NCI-H69 (cell line): ENCODE results near the gene CYTH1.
"Not testable (repeated sequence)": the region's sequence is repeated elsewhere in the genome, so short reads cannot be mapped to it uniquely, and the experiment has no call there.

Experiments
- DNase-seq: peaks from one replicate; lab custom pipeline; 2025; lab: John Stamatoyannopoulos, UW

CYTH1 gene

GRCh38 chr17:78687125-78687524 lies 94.9 kb downstream of the CYTH1 start:
- DNase-seq = no peak

DNA sequence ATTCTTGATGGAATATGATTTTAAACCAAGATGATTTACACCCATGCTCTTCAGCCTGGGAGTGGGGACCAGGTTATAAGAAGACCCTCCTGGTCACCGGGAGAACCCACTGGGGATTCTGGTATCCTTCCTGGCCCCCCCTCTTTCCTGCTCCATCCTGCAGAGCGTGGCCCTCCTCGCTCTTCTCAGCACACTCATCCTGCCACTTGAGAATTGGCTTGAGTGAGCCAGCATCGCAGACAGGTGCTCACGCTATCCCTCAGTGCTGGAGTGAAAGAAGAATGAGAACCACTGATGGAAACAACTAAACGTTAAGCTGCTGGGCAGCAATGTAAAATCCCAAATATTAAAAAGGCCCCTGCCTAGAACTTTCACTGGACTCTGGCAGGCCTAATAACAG lies 98.0 kb downstream of the CYTH1 start:
- DNase-seq = no peak

GRCh38 chr17:78683408-78683961 lies 98.6 kb downstream of the CYTH1 start:
- DNase-seq = no peak

- DNase-seq = no peak
Observed at GRCh38 chr17:78682363-78682762, 99.7 kb downstream of the CYTH1 start.

DNA sequence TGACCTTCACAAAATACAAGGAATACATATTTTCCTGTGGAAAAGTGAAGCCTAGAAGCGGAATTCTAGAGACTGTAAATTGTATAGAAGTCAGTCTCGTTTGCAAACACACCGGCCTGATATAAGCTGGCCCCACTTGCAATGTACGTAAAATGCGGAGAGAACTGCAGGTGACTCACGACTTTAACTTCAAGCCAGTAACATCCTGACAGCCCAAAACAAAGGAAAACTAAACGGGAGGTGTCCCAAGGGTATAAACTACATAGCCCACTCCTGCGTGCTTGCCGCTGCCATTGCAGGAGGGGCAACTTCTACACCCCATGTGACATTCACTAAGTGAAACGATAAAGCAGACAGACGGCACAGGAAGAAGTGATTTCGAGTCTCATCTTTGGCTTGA lies 101.6 kb downstream of the CYTH1 start:
- DNase-seq = no peak

DNA sequence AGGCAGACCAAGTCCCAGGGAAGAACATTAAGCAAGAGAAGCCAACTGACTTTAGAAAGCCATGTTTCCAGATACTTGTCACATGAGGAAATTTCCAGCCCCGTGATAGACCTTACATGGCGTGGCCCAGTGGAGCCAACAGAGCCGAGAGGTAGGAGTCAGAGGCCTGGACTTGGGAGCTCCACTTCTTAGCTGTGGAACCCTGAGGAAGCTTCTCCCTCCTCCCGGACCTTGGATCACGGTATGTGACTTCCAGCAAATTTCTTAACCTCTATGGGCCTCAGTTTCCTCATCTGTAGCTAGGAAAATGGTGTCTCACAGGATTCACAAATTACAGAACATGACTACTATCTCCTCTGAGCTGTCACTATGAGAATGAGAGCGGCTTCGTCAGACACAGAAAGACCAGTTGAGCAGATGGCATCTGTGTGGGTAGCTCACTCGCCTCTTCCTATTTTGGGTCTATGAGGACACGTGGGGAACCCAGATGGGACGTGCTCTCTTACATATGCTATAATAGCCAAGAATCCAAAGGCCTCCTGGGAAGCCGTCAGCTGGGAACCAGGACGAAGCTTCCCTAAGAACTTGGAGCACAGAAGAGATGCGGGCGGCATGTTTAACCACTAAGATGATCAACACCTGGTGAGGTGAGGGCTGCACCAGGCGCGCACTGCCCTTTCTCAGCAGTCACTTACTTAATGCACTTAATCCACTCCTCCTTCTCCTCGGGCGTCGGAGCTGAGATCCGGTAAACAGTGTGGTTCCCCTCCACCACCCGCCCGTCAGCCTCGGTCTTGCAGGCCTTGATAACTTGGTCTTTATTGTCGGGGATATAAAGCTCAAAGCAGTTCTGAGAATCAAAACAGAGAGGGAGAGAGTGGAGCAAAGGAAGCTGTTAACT lies 102.3 kb downstream of the CYTH1 start:
- DNase-seq = no peak

DNA sequence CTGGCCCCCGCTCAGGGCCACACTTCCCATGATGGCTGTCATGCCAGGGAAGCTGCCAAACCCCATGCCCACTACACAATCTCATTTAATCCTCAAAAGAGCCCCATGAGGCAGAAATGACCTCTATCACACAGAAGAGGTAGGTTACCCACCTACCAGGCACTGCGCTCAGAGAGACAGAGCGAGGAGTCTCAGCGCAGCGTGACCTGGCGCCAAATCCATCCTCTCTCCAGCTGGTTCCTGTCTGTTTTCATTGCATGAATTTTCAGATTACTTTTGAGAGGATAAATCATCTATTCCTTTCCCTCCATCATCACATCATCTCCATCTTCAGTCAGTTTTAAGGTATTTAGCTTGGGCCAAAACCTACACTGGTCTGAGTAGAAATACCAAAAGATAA lies 103.4 kb downstream of the CYTH1 start:
- DNase-seq = no peak

DNA sequence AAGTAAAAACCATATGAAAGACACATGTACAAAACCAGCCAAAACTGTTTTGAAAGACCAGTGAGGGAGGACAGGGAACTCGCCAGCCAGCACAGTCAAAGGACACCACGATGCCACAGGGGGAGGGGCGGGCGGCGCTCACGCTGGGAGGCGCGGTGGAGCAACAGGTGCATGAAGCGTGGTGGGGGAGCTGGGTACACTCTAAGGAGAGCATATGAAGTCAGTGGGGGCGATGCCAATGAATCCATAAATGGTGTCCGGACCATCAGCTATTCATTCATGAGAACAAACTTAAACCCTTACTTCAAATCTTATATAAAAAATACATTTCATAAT lies 103.9 kb downstream of the CYTH1 start:
- no peak for DNase-seq

DNA sequence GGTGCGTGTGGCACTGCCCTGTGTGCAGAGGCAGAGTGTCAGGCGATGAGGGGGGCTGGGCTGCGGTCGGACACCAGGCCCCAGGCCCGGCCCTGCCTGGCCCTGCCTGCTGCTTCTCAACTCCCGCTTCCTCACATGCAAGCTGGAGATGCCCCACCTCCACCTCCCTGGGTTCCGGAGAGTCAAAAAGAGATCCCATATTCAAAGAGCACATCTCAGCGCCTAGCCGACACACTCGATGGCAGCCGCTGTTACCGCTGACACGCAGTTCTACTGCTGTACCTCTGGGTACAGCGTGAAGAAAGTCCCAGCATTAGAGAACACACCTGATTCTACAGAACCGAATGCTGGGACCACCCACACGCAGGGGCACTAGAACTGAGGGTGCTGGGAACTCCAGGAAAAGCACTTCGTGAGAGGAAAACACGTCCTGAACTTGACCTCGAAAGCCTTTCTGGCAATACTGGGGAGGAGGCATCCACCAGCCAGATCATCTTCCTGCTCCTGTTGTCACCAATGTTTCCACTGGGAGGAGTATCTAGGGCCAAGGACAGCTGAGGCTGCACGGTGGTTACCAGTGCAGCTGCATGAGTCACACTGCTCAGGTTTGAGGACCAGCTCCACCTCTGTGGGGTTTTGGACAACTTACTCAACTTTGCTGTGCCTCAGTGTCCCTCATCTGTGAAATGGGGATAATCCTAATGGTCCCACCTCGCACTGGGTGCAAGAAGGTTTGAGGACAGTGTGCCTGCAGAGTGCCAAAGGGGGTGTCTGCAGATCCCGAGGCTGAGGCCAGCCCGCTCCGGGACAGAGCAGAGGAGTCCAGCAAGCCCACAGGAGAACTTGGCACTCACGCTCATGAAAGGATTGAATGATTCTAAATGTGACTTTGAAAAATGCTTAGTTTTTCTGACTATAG lies 104.5 kb downstream of the CYTH1 start:
- no peak for DNase-seq

DNA sequence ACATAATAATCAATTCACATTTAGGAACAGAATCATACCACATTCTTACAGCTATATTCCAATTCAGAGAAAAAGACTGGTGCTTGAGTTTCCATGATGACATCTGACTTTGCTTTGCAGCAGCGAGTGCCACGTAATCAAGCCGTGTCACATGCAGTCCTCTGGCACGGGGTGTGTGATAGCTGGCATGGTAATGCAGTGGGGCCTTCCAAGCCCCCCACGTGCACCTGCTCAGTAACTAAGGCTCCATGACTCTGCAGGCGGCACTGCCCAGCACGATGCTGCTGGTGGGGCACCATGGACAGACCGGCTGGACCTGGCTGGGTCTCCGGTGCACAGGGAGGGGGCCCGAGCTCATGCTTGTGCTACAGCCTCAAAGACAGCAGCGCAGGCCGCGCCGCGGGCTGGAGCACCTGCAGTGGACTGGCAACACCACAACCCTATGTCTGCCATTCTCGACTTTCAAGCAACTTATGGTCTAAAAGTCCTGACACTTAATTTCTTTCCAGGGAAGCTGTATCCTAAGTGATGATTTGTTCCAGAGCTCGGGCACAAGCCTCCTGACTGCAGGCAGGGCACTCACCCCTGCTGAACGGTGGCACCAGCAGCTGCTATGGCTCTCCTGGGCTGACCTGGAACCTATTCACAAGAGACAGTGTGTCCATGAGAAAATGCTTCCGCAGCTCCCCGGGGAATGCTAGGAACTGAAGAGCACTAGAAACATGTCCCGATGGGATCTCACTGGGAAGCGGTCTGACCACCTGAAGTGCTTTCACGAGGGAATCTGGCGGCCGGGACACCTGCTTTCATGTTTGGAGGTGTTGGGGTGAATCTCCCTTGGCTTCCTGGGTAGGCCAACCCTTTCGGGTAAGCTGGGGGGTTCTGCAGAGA lies 105.4 kb downstream of the CYTH1 start:
- no peak for DNase-seq

DNA sequence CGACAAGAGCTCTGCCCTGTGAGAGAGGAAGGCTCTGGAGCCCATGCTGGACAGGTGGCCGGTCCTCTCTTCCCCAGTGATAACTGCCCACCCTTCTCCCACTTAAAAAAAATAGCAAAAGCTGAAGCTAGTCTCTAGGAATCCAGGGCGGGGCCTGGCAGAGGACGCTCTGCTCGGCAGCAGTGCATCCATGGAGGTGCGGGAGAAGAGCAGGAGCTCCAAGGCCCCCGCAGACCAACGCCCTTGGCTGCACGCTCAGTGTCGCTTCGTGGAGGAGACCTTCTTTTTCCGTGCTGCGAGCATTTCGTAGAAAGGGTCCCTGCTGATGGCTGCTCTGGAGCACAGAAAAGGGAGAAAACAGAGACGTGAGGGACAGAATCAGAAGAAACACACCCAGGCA lies 106.2 kb downstream of the CYTH1 start:
- DNase-seq = no peak

GRCh38 chr17:78675316-78675616 lies 106.8 kb downstream of the CYTH1 start:
- DNase-seq = no peak

DNA sequence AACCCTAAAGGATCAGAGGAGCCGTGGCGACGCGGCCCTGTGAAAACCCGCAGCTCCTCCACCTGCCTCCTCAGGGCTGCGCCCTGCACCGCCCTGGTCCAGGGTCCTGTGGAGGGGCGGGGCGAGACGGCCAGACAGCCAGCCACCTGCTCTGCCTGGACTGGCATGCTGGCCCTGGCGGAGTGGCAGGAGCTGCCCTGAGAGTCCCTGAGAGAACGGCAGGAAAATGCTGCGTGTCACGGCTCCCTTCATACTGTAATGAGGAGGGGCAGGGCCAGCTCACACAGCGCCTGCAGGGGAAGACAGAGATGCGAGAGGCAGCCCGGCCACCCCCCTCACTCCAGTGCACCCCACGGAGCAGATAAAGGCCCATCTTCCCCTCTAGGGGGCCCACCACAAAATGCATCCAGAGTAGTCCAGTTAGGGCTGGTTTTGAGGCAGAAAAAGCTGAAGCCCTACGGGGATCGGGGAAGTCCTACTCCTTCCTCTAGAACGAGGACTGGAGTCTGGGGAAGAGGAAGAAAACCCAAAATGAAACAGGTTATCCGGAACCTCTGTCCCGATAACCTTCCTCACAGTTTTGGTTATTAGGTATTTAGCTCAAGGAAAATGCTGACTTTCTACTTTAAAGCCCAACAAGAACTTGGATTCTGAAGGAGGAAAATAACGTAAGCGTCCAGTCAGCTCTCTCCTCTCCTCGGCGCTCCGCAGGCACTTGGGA lies 107.3 kb downstream of the CYTH1 start:
- DNase-seq = no peak

DNA sequence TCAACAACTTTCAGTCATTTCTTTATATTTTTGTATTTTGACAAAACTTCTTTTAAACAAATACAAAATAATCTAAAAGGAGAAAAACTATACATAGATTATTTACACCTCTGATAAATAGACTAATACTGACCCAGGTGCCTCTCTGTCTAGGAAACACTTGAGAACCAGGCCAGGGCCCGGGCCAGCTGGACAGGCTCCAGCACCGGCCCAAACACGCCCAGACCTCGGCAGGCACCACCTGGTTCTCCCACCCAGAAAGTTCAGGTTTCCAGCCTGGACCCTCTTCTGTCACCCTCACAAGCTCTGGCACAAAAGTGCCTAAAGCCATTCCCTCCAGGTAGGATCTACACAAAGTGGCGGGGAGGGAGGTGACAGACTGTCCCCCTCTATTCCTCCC lies 107.9 kb downstream of the CYTH1 start:
- DNase-seq = no peak

DNA sequence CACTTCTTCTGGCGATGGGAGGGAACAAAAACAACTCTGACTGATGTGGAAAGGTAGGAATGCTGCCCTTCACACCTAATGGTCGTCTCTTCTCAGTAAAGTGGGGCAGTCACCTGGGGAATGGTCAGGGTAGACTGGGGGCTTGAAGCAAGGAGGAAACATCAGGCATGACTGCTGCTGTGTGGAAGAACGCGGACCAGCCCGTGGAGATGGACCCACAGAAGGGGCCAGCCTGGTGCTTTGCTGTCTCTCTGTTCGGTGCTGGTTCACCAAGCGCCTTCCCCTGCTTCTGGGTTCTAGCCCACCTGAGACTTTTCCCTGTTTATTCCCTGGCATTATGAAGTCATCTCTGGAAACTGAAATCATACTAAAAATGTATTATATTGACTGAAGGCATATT lies 108.7 kb downstream of the CYTH1 start:
- DNase-seq = no peak

DNA sequence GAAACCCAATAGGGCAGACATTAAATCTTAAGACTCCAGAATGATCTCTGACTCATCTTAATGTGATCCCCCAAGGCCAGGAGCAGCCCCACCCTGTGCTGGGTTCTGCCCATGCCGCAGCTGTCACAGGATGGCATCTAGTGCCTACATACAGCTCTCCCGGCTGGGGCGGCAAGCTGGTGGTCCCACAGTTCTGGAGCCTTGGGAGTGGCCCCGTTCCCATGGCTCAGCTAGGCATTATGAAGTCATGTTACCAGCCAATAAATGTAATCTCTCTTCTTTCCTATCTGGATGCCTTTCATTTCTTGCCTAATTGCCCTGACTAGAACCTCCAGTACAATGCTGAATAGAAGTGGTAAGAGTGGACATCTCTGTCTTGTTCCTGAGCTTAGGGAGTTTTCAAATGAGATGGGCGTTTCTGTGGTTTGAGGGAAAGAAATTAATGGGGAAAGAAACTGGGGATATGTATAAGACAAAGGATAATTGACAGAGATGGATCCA lies 109.2 kb downstream of the CYTH1 start:
- no peak for DNase-seq

DNA sequence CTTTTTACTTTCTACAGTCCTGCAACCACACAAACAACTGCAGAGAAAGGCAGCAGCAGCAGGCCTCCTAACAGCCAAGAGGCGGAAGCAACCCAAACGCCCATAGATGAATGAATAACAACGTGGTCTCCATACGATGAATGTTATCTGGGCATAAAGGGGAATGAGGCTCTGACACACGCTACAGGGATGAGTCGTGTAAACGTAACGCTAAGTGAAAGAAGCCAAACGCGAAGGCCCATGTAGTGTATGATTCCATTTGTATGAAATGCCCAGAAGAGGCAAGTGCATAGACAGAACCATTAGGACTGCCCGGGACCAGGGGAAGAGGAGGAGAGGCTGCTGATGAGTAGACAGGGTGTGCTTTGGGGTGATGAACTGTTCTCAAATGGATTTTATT lies 110.1 kb downstream of the CYTH1 start:
- no peak for DNase-seq

- not testable (repeated sequence) for DNase-seq
Observed at GRCh38 chr17:78671726-78672001, 110.4 kb downstream of the CYTH1 start.

DNA sequence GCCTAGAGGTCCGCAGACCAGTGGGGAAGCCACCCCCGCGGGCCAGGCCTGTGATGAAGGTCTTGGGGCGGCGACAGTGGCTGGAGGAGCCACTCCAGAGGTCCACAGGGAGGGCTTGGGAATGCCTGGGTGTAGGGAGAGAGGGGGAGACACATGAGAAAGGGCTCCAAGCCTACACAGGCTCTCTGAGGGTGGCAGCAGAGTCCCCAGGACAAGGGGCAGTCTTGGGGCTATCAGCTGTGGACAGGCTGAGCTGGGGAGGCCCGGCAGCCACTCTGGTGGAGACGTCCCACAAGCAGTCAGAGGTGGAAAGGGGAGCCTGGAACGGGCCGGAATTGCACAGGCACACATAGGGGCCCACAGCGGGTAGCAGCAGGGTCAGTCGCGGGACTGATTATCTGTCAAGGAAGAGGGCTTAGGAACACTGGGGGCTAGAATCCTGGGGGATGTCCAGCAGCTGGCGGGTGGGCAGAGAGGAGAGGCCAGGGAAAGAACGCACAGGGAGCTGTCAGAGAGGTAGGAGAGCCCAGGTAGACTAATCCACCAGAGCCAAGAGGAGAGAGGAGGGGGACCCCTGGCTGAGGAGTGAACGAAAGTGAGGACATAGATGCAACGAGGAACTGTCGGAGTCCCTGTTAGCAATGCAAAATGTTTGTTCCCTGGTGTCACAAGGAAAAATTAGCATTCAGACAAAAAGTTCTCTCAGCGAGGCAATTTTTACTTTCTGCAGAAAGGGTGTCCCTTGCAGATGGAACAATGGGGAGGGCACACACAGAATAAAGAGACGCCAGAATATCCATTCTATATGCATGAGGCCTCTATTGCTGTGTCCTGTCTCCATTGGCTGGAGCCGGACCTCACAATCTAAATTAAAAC lies 111.0 kb downstream of the CYTH1 start:
- no peak for DNase-seq

- no peak for DNase-seq
Observed at GRCh38 chr17:78669975-78670518, 112.0 kb downstream of the CYTH1 start.
